ENCODE measurements around the gene SFRP4. TPM values are rescaled to one million over a fixed set of nuclear protein-coding genes. Genes with fewer than 3 reads are reported as not detected.
"Not testable (repeated sequence)": the region's sequence is repeated elsewhere in the genome, so short reads cannot be mapped to it uniquely, and the experiment has no call there.

SFRP4 gene
- total RNA-seq = 100 to 1,000 TPM in 1 of 2 donors, 10 to 100 TPM in 1; 56.7 to 197 TPM
- long read RNA-seq, donor 1, transcript SFRP4-201 (6 exons, 2,966 nt) = major isoform, 362 of 377 reads
- long read RNA-seq, donor 1, partial matches to known transcripts = 3 of 377 reads
- long read RNA-seq, donor 1, other reads (novel, unspliced or antisense) = 12 of 377 reads
- long read RNA-seq, donor 2, transcript SFRP4-201 (6 exons, 2,966 nt) = major isoform, 412 of 420 reads
- long read RNA-seq, donor 2, partial matches to known transcripts = 0 of 420 reads
- long read RNA-seq, donor 2, other reads (novel, unspliced or antisense) = 8 of 420 reads

DNA sequence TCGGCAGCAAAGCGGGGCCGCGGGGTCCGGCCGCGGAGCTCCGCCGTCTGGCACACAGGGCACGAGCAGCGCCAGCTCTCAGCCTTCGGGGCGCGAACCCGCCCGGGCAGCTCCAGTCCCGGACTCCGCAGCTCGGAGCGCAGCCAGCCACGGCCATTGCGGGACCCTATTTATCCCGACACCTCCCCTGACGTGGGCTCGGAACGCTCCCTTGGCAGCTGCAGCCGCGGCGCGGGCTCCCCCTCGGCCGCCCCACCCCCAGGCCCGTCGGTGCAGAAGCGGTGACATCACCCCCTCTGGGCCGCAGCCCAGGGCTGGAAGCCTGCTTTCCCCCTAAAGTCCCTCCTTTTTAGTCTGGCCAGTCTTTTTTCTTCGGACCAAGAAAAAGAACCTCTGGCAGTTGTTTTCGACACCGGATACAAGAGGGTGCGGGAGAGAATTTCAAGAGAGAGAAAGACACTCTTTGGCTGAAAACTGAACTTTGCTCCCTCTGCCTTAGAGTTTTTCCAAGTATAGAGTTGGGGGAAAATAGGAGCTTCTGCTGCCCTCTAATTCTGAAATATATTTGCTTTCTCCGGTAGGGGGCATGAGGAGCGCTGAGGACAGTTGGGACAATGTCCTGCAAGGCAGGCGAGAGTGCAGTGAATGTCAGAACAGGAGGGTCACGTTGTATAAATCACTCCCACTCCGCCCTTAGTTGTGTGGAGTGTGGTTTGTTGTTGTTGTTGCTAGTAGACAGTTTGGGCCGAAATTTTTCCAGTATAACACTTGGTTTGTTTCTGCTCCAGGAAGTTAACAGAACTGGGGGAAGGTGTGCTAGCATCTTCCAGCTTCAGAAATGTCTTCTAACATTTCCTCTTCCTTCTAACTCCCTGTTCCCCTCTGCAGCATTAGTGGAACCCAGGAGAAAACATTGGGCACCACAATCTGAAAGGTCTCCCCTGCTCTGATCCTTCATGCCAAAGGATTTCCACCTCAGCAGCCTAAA is at the start of gene SFRP4:
SFRP4 (minus strand) TSS at position 145 of the 988 bp plus-strand sequence. CDS start 280 bp downstream, outside the sequence.
- DNase-seq (ENCODE audit: low spot score) = peak; percentile 91
- intact Hi-C loops (cut with DNase I) = loop anchor here (5.0 kb wide), 2 partner anchors 190 to 305 kb away; no protein-coding TSS in a partner anchor

- no peak for DNase-seq (ENCODE audit: low spot score)
Measured at GRCh38 chr7:37964196-37964595, 47.6 kb upstream of the SFRP4 start.

GRCh38 chr7:37961251-37961650 is 44.6 kb upstream of the SFRP4 start:
- DNase-seq (ENCODE audit: low spot score) = no peak
- intact Hi-C loops (cut with DNase I) = no loop called here

More at GRCh38 chr7:37964196-37964595, 47.6 kb upstream of the SFRP4 start:
- intact Hi-C loops (cut with DNase I) = no loop called here

DNA sequence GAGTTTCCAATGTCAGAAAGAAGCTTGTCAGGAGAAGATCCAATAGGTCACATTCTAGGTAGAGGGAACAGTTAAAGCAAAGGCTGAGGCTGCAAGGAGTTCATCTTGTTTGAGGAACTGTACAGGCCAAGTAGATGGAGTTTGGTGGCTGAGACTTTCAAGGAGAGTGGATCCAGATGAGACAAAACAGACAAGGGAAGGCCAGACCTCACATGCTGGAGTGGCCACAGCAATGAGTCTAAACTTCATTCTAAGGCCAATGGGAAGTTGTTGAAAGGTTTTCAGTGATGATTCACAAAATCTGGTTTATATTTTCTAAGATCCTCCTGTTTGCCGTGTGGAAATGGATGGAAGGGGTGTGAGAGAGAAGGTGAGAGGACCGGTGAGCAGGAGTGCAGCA is 43.9 kb upstream of the SFRP4 start:
- DNase-seq (ENCODE audit: low spot score) = no peak
- intact Hi-C loops (cut with DNase I) = no loop called here

- no peak for DNase-seq (ENCODE audit: low spot score)
- intact Hi-C loops (cut with DNase I) = no loop called here
Measured at GRCh38 chr7:37957221-37957970, 40.8 kb upstream of the SFRP4 start.

DNA sequence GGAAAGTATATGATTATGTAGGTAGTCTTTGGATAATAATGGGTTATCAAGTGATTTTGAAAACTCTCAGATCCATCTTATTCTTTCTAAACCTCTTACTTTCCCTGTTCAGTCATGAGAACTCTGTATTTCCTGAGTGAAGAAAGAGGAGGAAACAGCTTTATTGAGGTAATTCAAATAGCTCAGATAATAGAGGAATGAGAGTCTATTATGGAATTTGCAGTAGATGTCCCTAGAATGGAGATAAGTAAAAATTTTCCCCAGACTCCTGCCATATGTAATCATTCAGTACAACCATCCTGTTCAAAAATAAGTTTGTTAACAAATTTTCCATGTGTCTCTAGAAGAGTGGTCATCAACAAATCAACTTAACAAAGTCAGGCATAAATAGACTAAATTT is 40.2 kb upstream of the SFRP4 start:
- intact Hi-C loops (cut with DNase I) = no loop called here
- DNase-seq (ENCODE audit: low spot score) = no peak

DNA sequence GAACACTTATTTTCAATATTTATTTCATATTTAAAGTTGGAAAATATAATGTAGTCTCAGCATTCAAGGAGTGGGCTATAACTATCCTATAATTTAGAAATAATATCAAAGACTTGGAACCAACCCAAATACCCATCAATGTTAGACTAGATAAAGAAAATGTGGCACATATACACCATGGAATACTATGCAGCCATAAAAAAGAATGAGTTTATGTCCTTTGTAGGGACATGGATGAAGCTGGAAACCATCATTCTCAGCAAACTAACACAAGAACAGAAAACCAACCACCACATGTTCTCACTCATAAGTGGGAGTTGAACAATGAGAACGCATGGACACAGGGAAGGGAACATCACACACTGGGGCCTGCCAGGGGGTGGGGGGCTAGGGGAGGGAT is 37.6 kb upstream of the SFRP4 start:
- intact Hi-C loops (cut with DNase I); DNase-seq (ENCODE audit: low spot score): not testable (repeated sequence)

- DNase-seq (ENCODE audit: low spot score) = no peak
- intact Hi-C loops (cut with DNase I) = no loop called here
Measured at GRCh38 chr7:37952240-37952639, 35.6 kb upstream of the SFRP4 start.

DNA sequence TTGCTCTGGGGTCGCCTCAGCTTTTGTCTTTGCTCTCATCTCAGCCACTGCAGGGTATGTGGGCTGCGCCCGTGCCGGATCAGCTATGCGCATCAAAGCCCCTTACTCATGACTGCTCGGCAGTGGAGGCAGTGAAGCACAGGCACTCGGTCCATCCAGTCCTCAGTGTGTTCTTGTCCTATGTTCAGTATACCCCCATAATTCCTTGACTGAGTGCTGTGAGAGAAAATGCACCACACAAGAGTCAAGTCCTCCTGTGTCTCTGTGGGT is 31.3 kb upstream of the SFRP4 start:
- intact Hi-C loops (cut with DNase I) = no loop called here
- DNase-seq (ENCODE audit: low spot score) = no peak

- no peak for DNase-seq (ENCODE audit: low spot score)
- intact Hi-C loops (cut with DNase I) = no loop called here
Measured at GRCh38 chr7:37947138-37947940, 30.7 kb upstream of the SFRP4 start.

DNA sequence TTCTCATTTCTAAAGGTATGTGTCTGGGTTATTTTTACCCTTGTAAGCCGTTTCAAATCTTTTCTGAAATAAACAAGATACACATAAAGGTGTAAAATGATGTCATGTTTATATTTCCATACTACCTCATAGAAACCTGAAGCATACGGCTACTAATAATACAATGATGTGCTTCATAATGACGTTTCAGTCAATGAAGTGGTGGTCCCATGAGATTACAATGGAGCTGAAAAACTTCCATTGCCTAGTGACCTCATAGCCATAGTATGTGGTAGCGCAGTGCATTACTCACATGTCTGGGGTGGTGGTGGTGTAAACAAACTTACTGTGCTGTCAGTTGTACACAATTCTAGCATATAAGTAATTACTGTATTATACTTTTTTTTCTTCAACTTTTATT is 28.7 kb upstream of the SFRP4 start:
- no peak for DNase-seq (ENCODE audit: low spot score)
- intact Hi-C loops (cut with DNase I) = no loop called here

DNA sequence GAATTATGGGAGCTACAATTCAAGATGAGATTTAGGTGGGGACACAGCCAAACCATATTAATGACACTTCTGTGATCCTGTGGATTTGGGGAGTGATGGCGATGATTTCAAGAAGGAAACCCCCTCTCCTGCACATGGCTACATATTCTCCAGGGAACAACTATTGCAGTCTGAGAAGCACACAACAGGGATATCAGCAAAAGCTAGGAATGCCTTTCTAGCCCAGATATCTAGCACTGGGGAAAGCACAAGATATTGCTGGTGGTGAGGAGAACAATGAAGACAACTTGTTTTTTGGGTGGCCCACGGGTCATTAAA is 28.1 kb upstream of the SFRP4 start:
- DNase-seq (ENCODE audit: low spot score) = no peak
- intact Hi-C loops (cut with DNase I) = no loop called here

- DNase-seq (ENCODE audit: low spot score) = no peak
- intact Hi-C loops (cut with DNase I) = no loop called here
Measured at GRCh38 chr7:37943905-37944736, 27.5 kb upstream of the SFRP4 start.

GRCh38 chr7:37942934-37943610 is 26.5 kb upstream of the SFRP4 start:
- peak; percentile 87 for DNase-seq (ENCODE audit: low spot score)
- intact Hi-C loops (cut with DNase I) = no loop called here

DNA sequence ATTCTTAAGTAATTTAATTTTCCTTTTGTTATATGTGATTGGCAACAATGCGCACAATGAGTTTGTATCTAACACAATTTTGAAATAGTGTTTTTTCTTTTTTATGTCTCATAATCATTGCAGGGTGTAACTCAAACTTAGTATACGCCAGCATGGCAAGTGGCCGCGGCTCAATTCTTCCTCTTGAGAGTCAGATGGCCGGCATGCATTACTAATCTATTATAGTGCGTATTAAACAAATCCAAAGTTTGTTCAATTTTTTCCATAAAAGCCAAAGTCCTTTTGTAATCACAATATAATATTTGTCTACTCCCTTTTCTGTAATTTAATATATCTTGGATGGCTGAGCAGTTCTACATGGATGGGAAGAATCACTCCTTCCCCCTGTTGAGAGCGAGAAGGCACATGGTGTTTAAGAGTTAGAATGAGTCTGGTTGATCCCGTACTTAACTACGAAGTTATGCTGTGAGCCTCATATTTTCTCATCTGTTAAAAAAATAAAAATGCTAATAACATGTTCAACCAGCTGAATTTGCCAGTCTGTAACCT is 16.5 kb upstream of the SFRP4 start:
- intact Hi-C loops (cut with DNase I) = no loop called here
- DNase-seq (ENCODE audit: low spot score) = no peak

DNA sequence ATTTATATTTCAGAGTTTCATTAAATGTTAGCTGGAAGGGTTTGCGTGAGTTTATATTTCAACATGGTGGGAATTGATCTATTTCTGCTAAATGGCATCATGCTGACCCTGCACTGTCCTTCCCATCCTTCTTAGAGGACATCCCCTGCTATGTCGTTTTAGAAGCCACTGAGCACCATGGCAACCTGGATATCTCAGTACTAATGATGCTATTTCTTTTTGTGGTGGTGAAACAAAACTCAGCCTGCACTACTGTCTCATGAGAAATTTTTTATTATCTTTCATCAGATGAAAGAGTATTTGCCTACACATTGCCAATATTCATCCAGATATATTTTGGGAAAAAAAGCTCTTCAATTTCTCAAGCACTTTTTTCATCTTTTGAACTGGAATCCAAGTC is 15.9 kb upstream of the SFRP4 start:
- intact Hi-C loops (cut with DNase I) = no loop called here
- DNase-seq (ENCODE audit: low spot score) = no peak

DNA sequence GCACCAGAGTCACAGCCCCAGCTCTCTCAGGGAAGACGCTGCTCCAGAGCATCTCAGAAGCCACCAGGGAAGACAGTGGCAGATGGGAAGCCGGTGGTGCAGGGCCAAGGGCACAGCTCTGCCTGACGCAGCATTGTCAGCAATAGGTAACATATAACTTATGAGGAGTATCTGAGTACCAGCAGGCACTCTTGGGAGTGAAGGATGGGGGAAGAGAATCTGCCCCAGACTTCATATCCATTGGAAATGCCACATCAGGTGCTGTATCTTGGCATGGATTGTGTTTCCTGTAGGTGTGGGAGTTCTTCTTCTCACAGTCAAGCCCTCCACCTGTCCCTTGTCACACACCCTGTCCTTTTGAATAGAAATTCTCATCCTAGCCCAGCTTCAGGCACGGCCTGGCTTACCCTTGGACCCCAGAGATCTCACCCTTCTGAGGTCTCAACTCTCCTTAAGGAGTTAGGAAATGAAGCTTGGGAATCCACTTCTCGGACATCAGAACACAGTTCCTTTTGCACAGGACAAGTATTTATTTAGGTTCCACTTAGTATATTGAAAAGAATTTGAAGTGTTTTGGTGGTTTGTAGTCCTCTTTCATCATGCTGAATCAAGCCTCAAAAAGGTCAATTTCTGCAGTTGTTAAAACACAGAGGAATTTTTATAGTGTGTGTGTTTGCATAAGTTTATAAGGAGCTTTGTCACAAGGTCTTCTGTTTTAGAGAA is 13.8 kb upstream of the SFRP4 start:
- DNase-seq (ENCODE audit: low spot score) = no peak
- intact Hi-C loops (cut with DNase I) = no loop called here

Measured in posterior vena cava (tissue), 2 donors.